ENCODE data around the gene DDR1. TPM values are rescaled to one million over a fixed set of nuclear protein-coding genes. Genes with fewer than 3 reads are reported as not detected.

DDR1 gene
- total RNA-seq, 6 experiments from 2014 or later, result 3.2 to 9.9 (median 5.0) TPM

DNA sequence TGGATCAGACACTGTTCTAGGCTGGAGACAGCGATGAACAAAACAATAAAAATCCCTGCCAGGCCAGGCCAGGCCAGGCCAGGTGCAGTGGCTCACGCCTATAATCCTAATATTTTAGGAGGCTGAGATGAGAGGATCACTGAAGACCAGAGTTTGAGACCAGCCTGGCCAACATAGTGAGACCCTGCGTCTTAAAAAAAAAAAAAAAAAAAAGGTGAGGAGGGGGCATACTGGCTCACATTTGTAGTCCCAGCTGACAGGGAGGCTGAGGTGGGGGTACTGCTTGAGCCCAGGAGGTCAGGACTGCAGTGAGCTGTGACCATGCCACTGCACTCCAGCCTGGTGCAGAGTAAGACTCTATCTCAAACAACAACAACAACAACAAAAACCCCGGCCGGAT lies 61.0 kb downstream of the DDR1 start:
- intact Hi-C loops (cut with DNase I), result no loop called here
- WGBS (ENCODE audit: insufficient coverage, low coverage, low lambda C conversion rate, missing lambda C conversion rate), result 74% methylated on average over 3 of the region's 5 CpGs
- H3K27me3 ChIP-seq, result no peaks in the 10 kb centered on the region
- H3K27ac ChIP-seq, result no peak overlapping the region
- no peaks in the 10 kb centered on the region for H3K4me1 ChIP-seq
- ATAC-seq (no peak), DNase-seq (no peak)
- no peaks in the 10 kb centered on the region for H3K9me3 ChIP-seq
- TF ChIP-seq CTCF (IDR thresholded peaks at IDR 0.05) (no peak), POLR2A (IDR thresholded peaks at IDR 0.05) (no peak)
- no peaks in the 10 kb centered on the region for H3K36me3 ChIP-seq
- no peak overlapping the region for H3K4me3 ChIP-seq

- Histone ChIP-seq H3K36me3 (no peaks in the 10 kb centered on the region), H3K4me1 (no peaks in the 10 kb centered on the region), H3K4me3 (no peak overlapping the region), H3K27me3 (no peaks in the 10 kb centered on the region), H3K27ac (no peak overlapping the region), H3K9me3 (no peaks in the 10 kb centered on the region)
- TF ChIP-seq POLR2A (IDR thresholded peaks at IDR 0.05), result no peak
- no peak for TF ChIP-seq CTCF (IDR thresholded peaks at IDR 0.05)
- 28% methylated on average over 4 of the region's 4 CpGs for WGBS (ENCODE audit: insufficient coverage, low coverage, low lambda C conversion rate, missing lambda C conversion rate)
- intact Hi-C loops (cut with DNase I), result no loop called here
- DNase-seq (no peak), ATAC-seq (peak in 1 of 4 donors; percentile 14)
Measured at GRCh38 chr6:30947231-30947630, 62.9 kb downstream of the DDR1 start.

DNA sequence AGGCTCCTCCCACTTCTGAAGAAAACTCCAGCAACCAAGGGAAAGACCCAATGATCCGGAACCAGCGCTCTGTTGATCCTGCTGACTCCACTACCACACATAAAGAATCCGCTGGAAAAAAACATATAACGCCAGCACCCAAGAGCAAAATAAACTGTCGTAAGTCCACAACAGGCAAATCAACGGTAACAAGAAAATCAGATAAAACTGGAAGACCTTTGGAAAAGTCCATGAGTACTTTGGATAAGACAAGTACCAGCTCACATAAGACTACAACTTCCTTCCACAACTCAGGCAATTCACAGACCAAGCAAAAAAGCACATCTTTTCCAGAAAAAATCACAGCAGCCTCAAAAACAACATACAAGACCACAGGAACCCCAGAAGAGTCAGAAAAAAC lies 64.5 kb downstream of the DDR1 start:
- ATAC-seq, result no peak
- WGBS (ENCODE audit: insufficient coverage, low coverage, low lambda C conversion rate, missing lambda C conversion rate), result 81% methylated on average over 6 of the region's 6 CpGs
- intact Hi-C loops (cut with DNase I), result no loop called here
- H3K4me1 ChIP-seq, result no peaks in the 10 kb centered on the region
- TF ChIP-seq CTCF (IDR thresholded peaks at IDR 0.05), result no peak
- no peak for TF ChIP-seq POLR2A (IDR thresholded peaks at IDR 0.05)
- H3K27ac ChIP-seq, result no peak overlapping the region
- no peak for DNase-seq
- no peaks in the 10 kb centered on the region for H3K9me3 ChIP-seq
- H3K36me3 ChIP-seq, result no peaks in the 10 kb centered on the region
- H3K27me3 ChIP-seq, result no peaks in the 10 kb centered on the region
- H3K4me3 ChIP-seq, result no peak overlapping the region

Small RNA genes within 50 kb of the gene (microRNA-seq; reads per million reads assigned to microRNA genes)
- 0 to 0.29 reads per million in 2 donors for gene MIR4640

Small RNA genes within 50 kb of the gene (small RNA-seq; reads per million reads assigned to genes)
- gene RF00019, result 0 reads per million in 2 experiments

Other genes starting within 250 kb of the DDR1 start
- gene C6orf136, start 237.4 kb upstream of the DDR1 start, total RNA-seq, result 10 to 100 TPM in 4 of 6 experiments, 1 to 10 TPM in 2; 8.2 to 14.1 (median 11.0) TPM
- gene DHX16, start 211.5 kb upstream of the DDR1 start, total RNA-seq, result 10 to 100 TPM; 12.3 to 17.8 (median 14.4) TPM
- 10 to 100 TPM in 4 of 6 experiments, 1 to 10 TPM in 2; 6.7 to 29.1 (median 12.9) TPM for gene PPP1R18, start 197.9 kb upstream of the DDR1 start, total RNA-seq
- 1 to 10 TPM; 1.2 to 2.7 (median 1.9) TPM for gene NRM, start 193.5 kb upstream of the DDR1 start, total RNA-seq
- gene MDC1, start 167.2 kb upstream of the DDR1 start, total RNA-seq, result 10 to 100 TPM in 4 of 6 experiments, 1 to 10 TPM in 2; 8.8 to 15.5 (median 12.1) TPM
- gene TUBB, start 164.2 kb upstream of the DDR1 start, total RNA-seq, result 100 to 1,000 TPM; 150 to 268 (median 241) TPM
- gene FLOT1, start 141.8 kb upstream of the DDR1 start, total RNA-seq, result 10 to 100 TPM; 37.1 to 92.2 (median 73.5) TPM
- 10 to 100 TPM in 3 of 6 experiments, 1 to 10 TPM in 3; 2.8 to 72.3 (median 24.5) TPM for gene IER3, start 140.0 kb upstream of the DDR1 start, total RNA-seq
- 10 to 100 TPM in 4 of 6 experiments, 1 to 10 TPM in 2; 3.6 to 21.1 (median 17.3) TPM for gene GTF2H4, start 23.7 kb downstream of the DDR1 start, total RNA-seq
- gene VARS2, start 29.7 kb downstream of the DDR1 start, total RNA-seq, result 10 to 100 TPM; 21.5 to 36.1 (median 25.9) TPM
- not detected for gene SFTA2, start 47.7 kb downstream of the DDR1 start, total RNA-seq
- not detected for gene MUCL3, start 56.5 kb downstream of the DDR1 start, total RNA-seq
- gene MUC21, start 99.2 kb downstream of the DDR1 start, total RNA-seq, result under 1 TPM in 1 of 6 experiments, not detected in 5; 0.11 TPM
- gene MUC22, start 126.0 kb downstream of the DDR1 start, total RNA-seq, result not detected
- not detected for gene C6orf15, start 228.1 kb downstream of the DDR1 start, total RNA-seq
- gene PSORS1C1, start 230.3 kb downstream of the DDR1 start, total RNA-seq, result under 1 TPM in 2 of 6 experiments, not detected in 4; 0.07 to 0.42 TPM
- gene CDSN, start 235.9 kb downstream of the DDR1 start, total RNA-seq, result not detected